OCI-LY1 (cell line): ENCODE measurements around the gene NOCT.

Experiments used
- CTCF ChIP-seq: fragments of 200-600 bp; sonication (generic), shearing (Covaris generic); IDR thresholded peaks from 2 replicates; pipeline ENCODE4 v1.5.1; 2017; ENCODE audit warnings: mild to moderate bottlenecking, antibody characterized with exemption, low read length, moderate library complexity, mixed read lengths
- EZH2 ChIP-seq: fragments of 200-600 bp; sonication (generic), shearing (Covaris generic); IDR thresholded peaks from 2 replicates; pipeline ENCODE4 v1.8.0; 2017; ENCODE audit warnings: borderline replicate concordance, mixed run types, mild to moderate bottlenecking, antibody characterized with exemption, low read length, moderate library complexity, mixed read lengths

- TF ChIP-seq CTCF (no peak), EZH2 (no peak)
These were observed 15.9 kb upstream of the NOCT start for GRCh38 chr4:138999666-139000065.
